NCI-H1048 (cell line): ENCODE data around the gene ARL15.
"Not testable (repeated sequence)": the region's sequence is repeated elsewhere in the genome, so short reads cannot be mapped to it uniquely, and the experiment has no call there.

Source experiments
- DNase-seq: peaks from one replicate; lab custom pipeline; 2025; lab: John Stamatoyannopoulos, UW

Gene ARL15

GRCh38 chr5:54093861-54094260 lies 216.5 kb downstream of the ARL15 start:
- DNase-seq, result no peak

GRCh38 chr5:54093081-54093492 lies 217.3 kb downstream of the ARL15 start:
- no peak for DNase-seq

GRCh38 chr5:54091307-54092130 lies 218.9 kb downstream of the ARL15 start:
- DNase-seq, result no peak

- DNase-seq, result no peak
Measured at GRCh38 chr5:54090495-54091120, 219.8 kb downstream of the ARL15 start.

- DNase-seq, result no peak
Measured at GRCh38 chr5:54088081-54088480, 222.3 kb downstream of the ARL15 start.

- no peak for DNase-seq
Measured at GRCh38 chr5:54087436-54087835, 222.9 kb downstream of the ARL15 start.

- no peak for DNase-seq
Measured at GRCh38 chr5:54086191-54086590, 224.2 kb downstream of the ARL15 start.

- no peak for DNase-seq
Measured at GRCh38 chr5:54084696-54085095, 225.7 kb downstream of the ARL15 start.

- DNase-seq, result no peak
Measured at GRCh38 chr5:54083851-54084250, 226.5 kb downstream of the ARL15 start.

- no peak for DNase-seq
Measured at GRCh38 chr5:54083245-54083644, 227.1 kb downstream of the ARL15 start.

- no peak for DNase-seq
Measured at GRCh38 chr5:54081415-54081814, 229.0 kb downstream of the ARL15 start.

GRCh38 chr5:54080831-54081230 lies 229.5 kb downstream of the ARL15 start:
- no peak for DNase-seq

GRCh38 chr5:54073735-54074134 lies 236.6 kb downstream of the ARL15 start:
- DNase-seq, result no peak

- DNase-seq, result no peak
Measured at GRCh38 chr5:54073131-54073530, 237.2 kb downstream of the ARL15 start.

GRCh38 chr5:54066433-54066832 lies 243.9 kb downstream of the ARL15 start:
- DNase-seq, result no peak

GRCh38 chr5:54063817-54064216 lies 246.6 kb downstream of the ARL15 start:
- no peak for DNase-seq

- no peak for DNase-seq
Measured at GRCh38 chr5:54062958-54063357, 247.4 kb downstream of the ARL15 start.

GRCh38 chr5:54060919-54061318 lies 249.5 kb downstream of the ARL15 start:
- not testable (repeated sequence) for DNase-seq

GRCh38 chr5:54049963-54050362 lies 260.4 kb downstream of the ARL15 start:
- no peak for DNase-seq

GRCh38 chr5:54049144-54049543 lies 261.2 kb downstream of the ARL15 start:
- DNase-seq, result no peak

GRCh38 chr5:54045077-54045792 lies 265.1 kb downstream of the ARL15 start:
- DNase-seq, result no peak

GRCh38 chr5:54044276-54044675 lies 266.1 kb downstream of the ARL15 start:
- not testable (repeated sequence) for DNase-seq

- no peak for DNase-seq
Measured at GRCh38 chr5:54040804-54041203, 269.6 kb downstream of the ARL15 start.
